DOHH2 (cell line): Measurements from ENCODE around the gene CDV3.

Source experiments
- EZH2phosphoT487 ChIP-seq: fragments of 200-600 bp; sonication (generic); IDR thresholded peaks from 2 replicates; pipeline ENCODE4 v1.6.1; 2017; ENCODE audit warnings: borderline replicate concordance, mild to moderate bottlenecking, antibody characterized with exemption, low read length, moderate library complexity, mixed read lengths
- TF ChIP-seq, protein P1 (sequence below): fragments of 200-600 bp; sonication (generic); IDR thresholded peaks from one replicate; pipeline ENCODE4 v1.5.1; 2014; ENCODE audit warnings: antibody characterized with exemption, mild to moderate bottlenecking, low read depth, low read length; ENCODE audit not compliant: poor library complexity, severe bottlenecking

DNA sequence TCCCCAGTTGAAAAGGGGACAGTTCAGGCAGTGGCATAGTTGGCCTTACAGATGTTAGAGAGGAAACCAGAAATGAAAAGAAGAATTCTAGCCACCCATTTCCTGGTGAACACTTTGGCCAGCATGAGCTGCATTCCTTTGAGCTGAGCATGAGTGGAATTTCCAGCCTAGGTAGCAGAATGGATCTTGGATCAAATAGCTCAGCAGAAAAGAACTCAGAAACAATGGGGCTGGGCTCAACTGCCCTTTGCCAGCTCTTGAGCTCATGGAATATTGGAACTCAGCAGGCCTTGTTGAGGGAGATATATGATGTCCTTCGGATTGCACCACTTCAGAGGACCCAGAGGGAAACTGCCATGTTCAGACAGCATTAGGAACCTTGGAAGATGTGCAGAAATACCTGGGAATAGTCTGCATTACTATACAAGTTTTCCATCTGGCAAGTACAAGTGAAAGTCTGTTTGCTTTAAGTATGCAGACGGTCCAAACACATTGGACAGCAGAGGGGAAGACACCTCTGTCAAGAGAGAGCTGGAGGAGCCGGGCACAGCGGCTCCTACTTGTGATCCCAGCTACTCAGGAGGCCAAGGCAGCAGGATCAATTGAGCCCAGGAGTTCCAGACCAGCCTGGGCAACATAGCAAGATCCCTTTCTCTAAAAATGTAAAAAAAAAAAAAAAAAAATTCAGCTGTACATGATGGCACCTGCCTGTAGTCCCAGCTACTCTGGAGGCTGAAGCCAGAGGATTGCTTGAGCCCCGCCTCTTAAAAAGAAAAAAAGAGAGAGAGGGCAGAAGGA is 3.1 kb upstream of the CDV3 start:
- TF ChIP-seq, protein P1, sequence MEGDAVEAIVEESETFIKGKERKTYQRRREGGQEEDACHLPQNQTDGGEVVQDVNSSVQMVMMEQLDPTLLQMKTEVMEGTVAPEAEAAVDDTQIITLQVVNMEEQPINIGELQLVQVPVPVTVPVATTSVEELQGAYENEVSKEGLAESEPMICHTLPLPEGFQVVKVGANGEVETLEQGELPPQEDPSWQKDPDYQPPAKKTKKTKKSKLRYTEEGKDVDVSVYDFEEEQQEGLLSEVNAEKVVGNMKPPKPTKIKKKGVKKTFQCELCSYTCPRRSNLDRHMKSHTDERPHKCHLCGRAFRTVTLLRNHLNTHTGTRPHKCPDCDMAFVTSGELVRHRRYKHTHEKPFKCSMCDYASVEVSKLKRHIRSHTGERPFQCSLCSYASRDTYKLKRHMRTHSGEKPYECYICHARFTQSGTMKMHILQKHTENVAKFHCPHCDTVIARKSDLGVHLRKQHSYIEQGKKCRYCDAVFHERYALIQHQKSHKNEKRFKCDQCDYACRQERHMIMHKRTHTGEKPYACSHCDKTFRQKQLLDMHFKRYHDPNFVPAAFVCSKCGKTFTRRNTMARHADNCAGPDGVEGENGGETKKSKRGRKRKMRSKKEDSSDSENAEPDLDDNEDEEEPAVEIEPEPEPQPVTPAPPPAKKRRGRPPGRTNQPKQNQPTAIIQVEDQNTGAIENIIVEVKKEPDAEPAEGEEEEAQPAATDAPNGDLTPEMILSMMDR = no peak
- TF ChIP-seq EZH2phosphoT487 = no peak
